Fibroblast of lung (primary cell): ENCODE results near the gene LAMB1.

Source experiments
- EZH2 ChIP-seq: IDR thresholded peaks from 2 replicates; pipeline ENCODE4 v1.5.1; 2012; ENCODE audit warnings: low read length, control low read depth, mild to moderate bottlenecking; ENCODE audit errors: missing control alignments
- TF ChIP-seq, protein P1 (sequence below), 2 donors: IDR thresholded peaks in 1 of 2; conservative IDR thresholded peaks in 1 of 2; 1 replicate in 1 of 2; 2 replicates in 1 of 2; pipeline ENCODE4 v1.5.1; 2011 to 2012; ENCODE audit warnings: low read length in 2 of 2, control low read depth in 1 of 2, inconsistent platforms in 1 of 2, low read depth in 1 of 2, mild to moderate bottlenecking in 1 of 2

- TF ChIP-seq, protein P1, sequence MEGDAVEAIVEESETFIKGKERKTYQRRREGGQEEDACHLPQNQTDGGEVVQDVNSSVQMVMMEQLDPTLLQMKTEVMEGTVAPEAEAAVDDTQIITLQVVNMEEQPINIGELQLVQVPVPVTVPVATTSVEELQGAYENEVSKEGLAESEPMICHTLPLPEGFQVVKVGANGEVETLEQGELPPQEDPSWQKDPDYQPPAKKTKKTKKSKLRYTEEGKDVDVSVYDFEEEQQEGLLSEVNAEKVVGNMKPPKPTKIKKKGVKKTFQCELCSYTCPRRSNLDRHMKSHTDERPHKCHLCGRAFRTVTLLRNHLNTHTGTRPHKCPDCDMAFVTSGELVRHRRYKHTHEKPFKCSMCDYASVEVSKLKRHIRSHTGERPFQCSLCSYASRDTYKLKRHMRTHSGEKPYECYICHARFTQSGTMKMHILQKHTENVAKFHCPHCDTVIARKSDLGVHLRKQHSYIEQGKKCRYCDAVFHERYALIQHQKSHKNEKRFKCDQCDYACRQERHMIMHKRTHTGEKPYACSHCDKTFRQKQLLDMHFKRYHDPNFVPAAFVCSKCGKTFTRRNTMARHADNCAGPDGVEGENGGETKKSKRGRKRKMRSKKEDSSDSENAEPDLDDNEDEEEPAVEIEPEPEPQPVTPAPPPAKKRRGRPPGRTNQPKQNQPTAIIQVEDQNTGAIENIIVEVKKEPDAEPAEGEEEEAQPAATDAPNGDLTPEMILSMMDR (conservative IDR thresholded peaks at IDR 0.05 in 1 of 2, IDR thresholded peaks at IDR 0.05 in 1 of 2; ENCODE audit: low read depth in 1 of 2, low read length in 2 of 2): no peak
- TF ChIP-seq EZH2: no peak
Measured at GRCh38 chr7:108045154-108045553, 42.2 kb upstream of the LAMB1 start.
